Keratinocyte (primary cell): Measurements from ENCODE around the gene MBNL2. TPM values are rescaled to one million over a fixed set of nuclear protein-coding genes. Genes with fewer than 3 reads are reported as not detected.

Source experiments
- DNase-seq: peaks from one replicate; pipeline ENCODE4 v3.0.0-alpha.2; 2011; ENCODE audit warnings: low read depth, missing footprints, low spot score
- FAIRE-seq: peaks from 2 replicates; lab custom pipeline; 2011; peaks lifted over from hg19 to GRCh38; lab: Jason Lieb, UNC
- H2AFZ ChIP-seq: 2 replicates; pipeline ENCODE4 v1.6.0; 2012; ENCODE audit warnings: low read length, control low read depth, inconsistent platforms; ENCODE audit not compliant: control insufficient read depth
- H3K27ac ChIP-seq: 2 replicates; pipeline ENCODE4 v1.5.1; 2011; ENCODE audit warnings: low read length; ENCODE audit not compliant: control insufficient read depth, insufficient read depth
- H3K27me3 ChIP-seq: 3 replicates; pipeline ENCODE4 v1.6.0; 2011; ENCODE audit warnings: low read length; ENCODE audit not compliant: control insufficient read depth, insufficient read depth; ENCODE audit errors: extremely low read depth
- H3K36me3 ChIP-seq, 2 experiments: 2 replicates in 1 of 2; 3 replicates in 1 of 2; pipeline ENCODE4 v1.5.1; 2011; ENCODE audit warnings: low read length in 2 of 2, mild to moderate bottlenecking in 1 of 2; ENCODE audit not compliant: control insufficient read depth in 2 of 2, insufficient read depth in 2 of 2; ENCODE audit errors: extremely low read depth in 1 of 2
- H3K4me1 ChIP-seq: 3 replicates; pipeline ENCODE4 v1.5.1; 2011; ENCODE audit warnings: low read length; ENCODE audit not compliant: control insufficient read depth, insufficient read depth; ENCODE audit errors: extremely low read depth
- H3K4me2 ChIP-seq: 3 replicates; pipeline ENCODE4 v1.6.0; 2011; ENCODE audit warnings: low read depth, low read length; ENCODE audit not compliant: control insufficient read depth, insufficient read depth; ENCODE audit errors: extremely low read depth
- H3K4me3 ChIP-seq, 3 experiments: fragments of 200-600 bp in 1 of 3; sonication (generic) in 1 of 3; 2 replicates in 2 of 3; 3 replicates in 1 of 3; pipeline ENCODE4 v1.5.1; 2011 to 2016; ENCODE audit warnings: low read length in 3 of 3, mild to moderate bottlenecking in 3 of 3, control low read depth in 2 of 3, inconsistent platforms in 1 of 3, low read depth in 1 of 3, mixed read lengths in 1 of 3, mixed run types in 1 of 3, moderate library complexity in 1 of 3; ENCODE audit not compliant: control insufficient read depth in 2 of 3, insufficient read depth in 2 of 3; ENCODE audit errors: extremely low read depth in 1 of 3
- H3K79me2 ChIP-seq: 2 replicates; pipeline ENCODE4 v1.6.0; 2012; ENCODE audit warnings: low read length; ENCODE audit not compliant: control insufficient read depth, insufficient read depth
- H3K9ac ChIP-seq: 3 replicates; pipeline ENCODE4 v1.6.0; 2011; ENCODE audit warnings: low read length; ENCODE audit not compliant: control insufficient read depth, insufficient read depth; ENCODE audit errors: extremely low read depth
- H3K9me1 ChIP-seq: 3 replicates; pipeline ENCODE4 v1.6.0; 2011; ENCODE audit warnings: low read length; ENCODE audit not compliant: control insufficient read depth, insufficient read depth; ENCODE audit errors: extremely low read depth
- H3K9me3 ChIP-seq: 2 replicates; pipeline ENCODE4 v1.5.1; 2012; ENCODE audit warnings: low read depth, low read length; ENCODE audit not compliant: control insufficient read depth
- H4K20me1 ChIP-seq: 3 replicates; pipeline ENCODE4 v1.6.0; 2011; ENCODE audit warnings: low read length; ENCODE audit not compliant: control insufficient read depth, insufficient read depth; ENCODE audit errors: extremely low read depth
- CTCF ChIP-seq, 3 experiments: IDR thresholded peaks in 1 of 3; conservative IDR thresholded peaks in 1 of 3; optimal IDR thresholded peaks in 1 of 3; 2 replicates in 2 of 3; 3 replicates in 1 of 3; pipeline versions ENCODE3 to v1.5.1; 2011; ENCODE audit warnings: low read length in 3 of 3, mild to moderate bottlenecking in 3 of 3, moderate library complexity in 2 of 3, control low read depth in 1 of 3, inconsistent platforms in 1 of 3; ENCODE audit not compliant: insufficient read depth in 2 of 3; ENCODE audit errors: extremely low read depth in 1 of 3
- EZH2 ChIP-seq: IDR thresholded peaks from one replicate; pipeline ENCODE4 v1.6.1; 2012; ENCODE audit warnings: inconsistent platforms, mild to moderate bottlenecking, low read length, moderate library complexity
- dilution Hi-C: fragments of 300-500 bp; cut with MboI; formaldehyde crosslinking; loops from one replicate; pipeline ENCODE4 v1.7.0; 2020; ENCODE audit warnings: low sequenced_read_pairs; ENCODE audit not compliant: extremely low pct_ligation_motif_present
- polyA plus RNA-seq, 5 experiments: library from polyadenylated mRNA; depleted of rRNA in 3 of 5; stranded (reverse) in 3 of 5; stranded (forward) in 1 of 5; unstranded in 1 of 5; fragments of >200 nt; gene quantifications; 1 replicate in 1 of 5; 2 replicates in 3 of 5; 3 replicates in 1 of 5; pipeline versions ENCODE4 v1.2.1 to v1.2.3, GENCODE V29; 2011 to 2012; ENCODE audit warnings: missing spikeins in 2 of 5, low read depth in 1 of 5, low replicate concordance in 1 of 5

The MBNL2 gene
- polyA plus RNA-seq, 1 donor (not counting 4 experiments of a cell fraction or from before 2014, with no cell fraction given): 28.4 TPM

GRCh38 chr13:97379386-97379785, 157.3 kb downstream of the MBNL2 start:
- H3K4me3 ChIP-seq: no peak overlapping the region
- TF ChIP-seq EZH2 (no peak), CTCF (optimal IDR thresholded peaks at IDR 0.05 in 1 of 3, IDR thresholded peaks at IDR 0.05 in 1 of 3, conservative IDR thresholded peaks at IDR 0.05 in 1 of 3; ENCODE audit: extremely low read depth in 1 of 3, insufficient read depth in 2 of 3, low read length in 3 of 3) (no peak)
- dilution Hi-C loops: no loop called here

GRCh38 chr13:97380696-97381095, 158.6 kb downstream of the MBNL2 start:
- Histone ChIP-seq H3K4me2 (no peak overlapping the region), H3K9me3 (no peaks in the 10 kb centered on the region), H3K27me3 (no peaks in the 10 kb centered on the region), H3K4me1 (no peaks in the 10 kb centered on the region), H4K20me1 (no peaks in the 10 kb centered on the region), H2AFZ (no peak overlapping the region), H3K27ac (no peak overlapping the region), H3K9me1 (no peaks in the 10 kb centered on the region), H3K36me3 (peaks cover 3 to 11% of the 10 kb centered on the region in 2 experiments), H3K4me3 (no peak overlapping the region), H3K79me2 (no peaks in the 10 kb centered on the region), H3K9ac (no peak overlapping the region)
- TF ChIP-seq CTCF (optimal IDR thresholded peaks at IDR 0.05 in 1 of 3, IDR thresholded peaks at IDR 0.05 in 1 of 3, conservative IDR thresholded peaks at IDR 0.05 in 1 of 3; ENCODE audit: extremely low read depth in 1 of 3, insufficient read depth in 2 of 3, low read length in 3 of 3): no peak
- no peak for TF ChIP-seq EZH2
- DNase-seq: no peak
- dilution Hi-C loops: no loop called here
- FAIRE-seq: no peak

More at GRCh38 chr13:97379386-97379785, 157.3 kb downstream of the MBNL2 start:
- Histone ChIP-seq H3K79me2 (no peaks in the 10 kb centered on the region), H3K27ac (no peak overlapping the region), H2AFZ (no peak overlapping the region), H3K4me2 (no peak overlapping the region), H3K27me3 (no peaks in the 10 kb centered on the region), H3K9ac (no peak overlapping the region), H3K9me1 (no peaks in the 10 kb centered on the region), H3K9me3 (no peaks in the 10 kb centered on the region), H3K4me1 (no peaks in the 10 kb centered on the region), H4K20me1 (no peaks in the 10 kb centered on the region), H3K36me3 (peaks cover 3 to 17% of the 10 kb centered on the region in 2 experiments)
- FAIRE-seq (no peak), DNase-seq (no peak)
